ENCODE results near the gene KEAP1. TPM values are rescaled to one million over a fixed set of nuclear protein-coding genes. Genes with fewer than 3 reads are reported as not detected.
"Not testable (repeated sequence)": the region's sequence is repeated elsewhere in the genome, so short reads cannot be mapped to it uniquely, and the experiment has no call there.

Gene KEAP1
- total and polyA plus RNA-seq, 2 donors from 2014 or later: 60.8 to 79.4 TPM

GRCh38 chr19:10544242-10544752, 41.1 kb upstream of the KEAP1 start:
- Histone ChIP-seq H3K27ac (ENCODE audit: low read depth in 2 of 2, low read length in 2 of 2) (peak overlapping the region; percentile 77 to 87), H3K27me3 (ENCODE audit: control insufficient read depth, insufficient read depth, low read length) (no peaks in the 10 kb centered on the region), H3K4me3 (ENCODE audit: low read length in 3 of 3) (peak overlapping the region; percentile 51 to 92 (median 89)), H3K9ac (ENCODE audit: low read length in 3 of 3) (peak overlapping the region; percentile 1 to 88 (median 58)), H3K36me3 (ENCODE audit: control insufficient read depth in 2 of 3, insufficient read depth in 3 of 3, low read length in 3 of 3) (peaks cover 0 to 21% (median 12%) of the 10 kb centered on the region in 3 donors), H3K9me3 (ENCODE audit: control insufficient read depth in 2 of 3, insufficient read depth in 1 of 3, low read length in 3 of 3) (no peaks in the 10 kb centered on the region), H3K4me1 (ENCODE audit: control insufficient read depth in 2 of 3, insufficient read depth in 2 of 3, low read depth in 1 of 3, low read length in 3 of 3) (peaks cover 0 to 6% (median 0%) of the 10 kb centered on the region in 3 donors)
- DNase-seq: peak; percentile 30 to 76 (median 52)
- FAIRE-seq: no peak
- TF ChIP-seq CTCF (IDR thresholded peaks at IDR 0.05; ENCODE audit: borderline replicate concordance, extremely low read depth, insufficient read depth): no peak
- intact Hi-C loops (cut with DNase I): no loop called here

DNA sequence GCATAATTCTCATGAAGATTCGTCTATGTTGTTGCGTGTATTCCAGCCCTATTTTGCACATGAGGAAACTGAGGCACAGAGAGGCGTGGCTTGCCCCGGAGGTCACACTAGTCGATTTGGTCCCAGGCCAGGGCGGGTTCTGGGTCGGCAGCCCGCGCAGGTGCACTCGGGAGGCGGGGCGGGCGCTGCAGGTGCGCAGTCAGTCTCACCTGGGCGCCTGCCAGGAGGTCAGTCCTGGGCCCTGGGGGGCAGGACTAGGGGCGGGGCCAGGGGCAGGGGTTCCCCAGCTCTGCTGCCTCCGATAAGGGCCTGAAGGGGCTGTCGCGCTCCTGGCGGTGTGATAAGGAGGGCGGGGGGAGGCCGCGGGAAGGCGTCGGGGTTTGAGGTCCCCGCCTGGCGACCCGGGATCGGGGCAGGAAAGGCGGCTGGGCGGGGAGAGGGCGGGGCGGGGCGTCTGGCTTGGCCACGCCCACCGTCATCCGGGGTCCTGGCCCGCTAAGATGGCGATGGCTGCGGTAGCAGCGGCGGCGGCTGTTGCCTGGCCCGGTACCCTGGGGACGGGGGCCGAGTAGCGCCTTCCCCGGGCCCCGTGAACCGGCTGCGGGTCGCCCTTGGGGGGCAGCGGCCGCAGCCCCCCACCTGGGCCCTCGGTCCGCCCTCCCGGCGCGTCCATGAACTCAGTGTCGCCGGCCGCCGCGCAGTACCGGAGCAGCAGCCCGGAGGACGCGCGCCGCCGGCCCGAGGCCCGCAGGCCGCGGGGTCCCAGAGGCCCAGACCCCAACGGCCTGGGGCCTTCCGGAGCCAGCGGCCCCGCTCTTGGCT, 40.5 kb upstream of the KEAP1 start, which contains the start of gene ATG4D:
TSS of gene ATG4D (plus strand) at position 485 of the 822 bp plus-strand sequence. CDS start at position 672, 187 bp downstream.
- DNase-seq: peak; percentile 87 to 94 (median 87)
- TF ChIP-seq CTCF (IDR thresholded peaks at IDR 0.05; ENCODE audit: borderline replicate concordance, extremely low read depth, insufficient read depth): no peak
- FAIRE-seq: no peak
- H3K27ac ChIP-seq (ENCODE audit: low read depth in 2 of 2, low read length in 2 of 2): peak within 1 kb of the TSS; percentile 77 to 87
- H3K36me3 ChIP-seq (ENCODE audit: control insufficient read depth in 2 of 3, insufficient read depth in 3 of 3, low read length in 3 of 3): peaks cover 0 to 17% (median 10%) of the 10 kb centered on the region in 3 donors
- no peaks in the 10 kb centered on the region for H3K27me3 ChIP-seq (ENCODE audit: control insufficient read depth, insufficient read depth, low read length)
- intact Hi-C loops (cut with DNase I): no loop called here
- peak within 1 kb of the TSS; percentile 51 to 92 (median 89) for H3K4me3 ChIP-seq (ENCODE audit: low read length in 3 of 3)
- no peaks in the 10 kb centered on the region for H3K9me3 ChIP-seq (ENCODE audit: control insufficient read depth in 2 of 3, insufficient read depth in 1 of 3, low read length in 3 of 3)
- peak within 1 kb of the TSS; percentile 1 to 88 (median 58) for H3K9ac ChIP-seq (ENCODE audit: low read length in 3 of 3)
- peaks cover 0 to 6% (median 0%) of the 10 kb centered on the region in 3 donors for H3K4me1 ChIP-seq (ENCODE audit: control insufficient read depth in 2 of 3, insufficient read depth in 2 of 3, low read depth in 1 of 3, low read length in 3 of 3)

DNA sequence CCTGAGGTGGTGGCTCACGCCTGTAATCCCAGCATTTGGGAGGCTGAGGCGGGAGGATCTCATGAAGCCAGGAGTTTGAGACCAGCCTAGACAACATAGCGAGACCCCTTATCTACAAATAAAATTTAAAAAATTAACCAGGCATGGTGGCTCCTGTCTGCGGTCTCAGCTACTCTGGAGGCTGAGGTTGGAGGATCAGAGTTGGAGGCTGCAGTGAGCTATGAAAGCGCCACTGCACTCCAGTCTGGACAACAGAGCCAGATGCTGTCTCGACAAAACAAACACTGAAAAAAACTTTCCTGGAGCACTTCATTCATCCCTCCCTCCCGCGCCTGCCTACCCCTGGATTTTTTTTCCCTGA, 39.9 kb upstream of the KEAP1 start:
- DNase-seq (no peak), FAIRE-seq (no peak)
- H3K27me3 ChIP-seq (ENCODE audit: control insufficient read depth, insufficient read depth, low read length): no peaks in the 10 kb centered on the region
- H3K27ac ChIP-seq (ENCODE audit: low read depth in 2 of 2, low read length in 2 of 2): peak overlapping the region in 1 of 2 donors; percentile 87
- intact Hi-C loops (cut with DNase I): no loop called here
- H3K9me3 ChIP-seq (ENCODE audit: control insufficient read depth in 2 of 3, insufficient read depth in 1 of 3, low read length in 3 of 3): no peaks in the 10 kb centered on the region
- H3K4me3 ChIP-seq (ENCODE audit: low read length in 3 of 3): peak overlapping the region; percentile 10 to 92 (median 11)
- H3K4me1 ChIP-seq (ENCODE audit: control insufficient read depth in 2 of 3, insufficient read depth in 2 of 3, low read depth in 1 of 3, low read length in 3 of 3): peaks cover 0 to 6% (median 0%) of the 10 kb centered on the region in 3 donors
- H3K9ac ChIP-seq (ENCODE audit: low read length in 3 of 3): no peak overlapping the region
- H3K36me3 ChIP-seq (ENCODE audit: control insufficient read depth in 2 of 3, insufficient read depth in 3 of 3, low read length in 3 of 3): peaks cover 0 to 12% (median 6%) of the 10 kb centered on the region in 3 donors
- TF ChIP-seq CTCF (IDR thresholded peaks at IDR 0.05; ENCODE audit: borderline replicate concordance, extremely low read depth, insufficient read depth): no peak

GRCh38 chr19:10539016-10539415, 35.9 kb upstream of the KEAP1 start:
- H3K36me3 ChIP-seq (ENCODE audit: control insufficient read depth in 2 of 3, insufficient read depth in 3 of 3, low read length in 3 of 3); intact Hi-C loops (cut with DNase I); FAIRE-seq; H3K27me3 ChIP-seq (ENCODE audit: control insufficient read depth, insufficient read depth, low read length); H3K27ac ChIP-seq (ENCODE audit: low read depth in 2 of 2, low read length in 2 of 2); H3K9ac ChIP-seq (ENCODE audit: low read length in 3 of 3); H3K4me1 ChIP-seq (ENCODE audit: control insufficient read depth in 2 of 3, insufficient read depth in 2 of 3, low read depth in 1 of 3, low read length in 3 of 3); DNase-seq; H3K9me3 ChIP-seq (ENCODE audit: control insufficient read depth in 2 of 3, insufficient read depth in 1 of 3, low read length in 3 of 3); H3K4me3 ChIP-seq (ENCODE audit: low read length in 3 of 3): not testable (repeated sequence)

All from kidney (tissue), 14 donors.